T47D (cell line): ENCODE measurements around the gene UBE2O.

Experiments used
- DNase-seq, 2 experiments: peaks; one replicate each; pipeline versions ENCODE4 v3.0.0 to v3.0.0-alpha.2; 2011 to 2012; ENCODE audit warnings: low read depth in 1 of 2, low spot score in 1 of 2
- JUND ChIP-seq: IDR thresholded peaks from 2 replicates; pipeline ENCODE4 v1.6.1; 2012; ENCODE audit warnings: low read depth
- in situ Hi-C: cut with HindIII; loops from 2 replicates; pipeline ENCODE4 v1.10.0; 2016; ENCODE audit warnings: low sequenced_read_pairs, low pct_unique_long_range_greater_than_20kb

The UBE2O gene

GRCh38 chr17:76391200-76391715, 61.7 kb downstream of the UBE2O start:
- in situ Hi-C loops: no loop called here
- DNase-seq: no peak
- TF ChIP-seq JUND: no peak

GRCh38 chr17:76390003-76390421, 62.9 kb downstream of the UBE2O start:
- in situ Hi-C loops: no loop called here
- no peak for TF ChIP-seq JUND
- no peak for DNase-seq

GRCh38 chr17:76388966-76389888, 63.7 kb downstream of the UBE2O start:
- DNase-seq: no peak
- no peak for TF ChIP-seq JUND
- in situ Hi-C loops: no loop called here

GRCh38 chr17:76386966-76387765, 65.8 kb downstream of the UBE2O start:
- DNase-seq: no peak
- in situ Hi-C loops: no loop called here
- TF ChIP-seq JUND: no peak

GRCh38 chr17:76385892-76386786, 66.8 kb downstream of the UBE2O start:
- no peak for TF ChIP-seq JUND
- peak; percentile 85 to 98 for DNase-seq
- in situ Hi-C loops: no loop called here

GRCh38 chr17:76384987-76385891, 67.7 kb downstream of the UBE2O start:
- in situ Hi-C loops: no loop called here
- peak in 1 of 2 experiments; percentile 43 for DNase-seq

GRCh38 chr17:76384222-76384986, 68.5 kb downstream of the UBE2O start, which contains the start of gene SPHK1:
Gene SPHK1 (plus strand): TSS chr17:76384609. CDS start chr17:76385645, 1,036 bp downstream.
- no peak for TF ChIP-seq JUND
- in situ Hi-C loops: no loop called here
- DNase-seq: peak; percentile 85 to 98

More at GRCh38 chr17:76384987-76385891, 67.7 kb downstream of the UBE2O start:
- no peak for TF ChIP-seq JUND

- no peak for TF ChIP-seq JUND
- in situ Hi-C loops: no loop called here
- DNase-seq: peak; percentile 51 to 73
These were observed 69.3 kb downstream of the UBE2O start for GRCh38 chr17:76383546-76384221.

GRCh38 chr17:76382803-76383545, 70.0 kb downstream of the UBE2O start:
- in situ Hi-C loops: no loop called here
- TF ChIP-seq JUND: no peak
- DNase-seq: peak; percentile 66 to 93
